Head of caudate nucleus (tissue), 42 donors: ENCODE data around the gene SOBP.

Source experiments
- DNase-seq, 42 donors: peaks; one replicate each; pipeline versions ENCODE4 v3.0.0 to v3.0.0-alpha.2; 2020 to 2021; ENCODE audit warnings: mixed read lengths in 7 of 42
- intact Hi-C: fragments of 100-400 bp; cut with DNase I; formaldehyde crosslinking; loops from one replicate; pipeline ENCODE4 v1.15.0; 2022

The SOBP gene

GRCh38 chr6:107479089-107479690, 10.7 kb upstream of the SOBP start:
- intact Hi-C loops, result no loop called here
- no peak for DNase-seq

- DNase-seq, result no peak
- intact Hi-C loops, result loop anchor here (10.0 kb wide), 1 partner anchor 180 kb away; no protein-coding TSS in a partner anchor
Measured at GRCh38 chr6:107485157-107485556, 4.8 kb upstream of the SOBP start.

- peak in 12 of 42 donors; percentile 6 to 47 (median 28) for DNase-seq
- intact Hi-C loops, result loop anchor here (10.0 kb wide), 1 partner anchor 176 kb away; no protein-coding TSS in a partner anchor
Measured at GRCh38 chr6:107488174-107488874, 1.6 kb upstream of the SOBP start.

GRCh38 chr6:107488875-107489635, 862 bp upstream of the SOBP start:
- intact Hi-C loops, result loop anchor here (10.0 kb wide), 1 partner anchor 176 kb away; no protein-coding TSS in a partner anchor
- DNase-seq, result peak; percentile 26 to 86 (median 64)

- intact Hi-C loops, result loop anchor here (5.0 kb wide), 3 partner anchors 33 to 373 kb away; partner anchors contain the start of genes BEND3 and PDSS2
- DNase-seq, result peak in 35 of 42 donors; percentile 7 to 68 (median 40)
Measured at GRCh38 chr6:107490566-107491137, 735 bp downstream of the SOBP start.

- peak in 41 of 42 donors; percentile 27 to 81 (median 61) for DNase-seq
- intact Hi-C loops, result loop anchor here (5.0 kb wide), 3 partner anchors 34 to 374 kb away; partner anchors contain the start of genes BEND3 and PDSS2
Measured at GRCh38 chr6:107491138-107491609, 1.3 kb downstream of the SOBP start.

GRCh38 chr6:107491760-107492660, 2.1 kb downstream of the SOBP start:
- DNase-seq, result peak; percentile 18 to 85 (median 60)
- intact Hi-C loops, result loop anchor here (5.0 kb wide), 3 partner anchors 35 to 375 kb away; partner anchors contain the start of genes BEND3 and PDSS2

- peak in 32 of 42 donors; percentile 13 to 73 (median 46) for DNase-seq
- intact Hi-C loops, result loop anchor here (5.0 kb wide), 3 partner anchors 36 to 376 kb away; partner anchors contain the start of genes BEND3 and PDSS2
Measured at GRCh38 chr6:107493158-107494057, 3.5 kb downstream of the SOBP start.

GRCh38 chr6:107495196-107495643, 5.3 kb downstream of the SOBP start:
- peak in 3 of 42 donors; percentile 32 to 54 (median 37) for DNase-seq
- intact Hi-C loops, result no loop called here

- intact Hi-C loops, result no loop called here
- DNase-seq, result no peak
Measured at GRCh38 chr6:107495971-107496370, 6.1 kb downstream of the SOBP start.

GRCh38 chr6:107496892-107497684, 7.2 kb downstream of the SOBP start:
- intact Hi-C loops, result no loop called here
- no peak for DNase-seq

- intact Hi-C loops, result no loop called here
- DNase-seq, result no peak
Measured at GRCh38 chr6:107504270-107505026, 14.5 kb downstream of the SOBP start.

GRCh38 chr6:107506145-107506544, 16.2 kb downstream of the SOBP start:
- no peak for DNase-seq
- intact Hi-C loops, result no loop called here

- no peak for DNase-seq
- intact Hi-C loops, result no loop called here
Measured at GRCh38 chr6:107509506-107509905, 19.6 kb downstream of the SOBP start.

- intact Hi-C loops, result no loop called here
- no peak for DNase-seq
Measured at GRCh38 chr6:107510108-107510507, 20.2 kb downstream of the SOBP start.
